Cerebellar cortex (tissue), 1 donor: ENCODE measurements around the gene ACTBL2.
A peak's percentile ranks its signal among the peaks of the same experiment; 100 is the strongest.
"Not testable (repeated sequence)": the region's sequence is repeated elsewhere in the genome, so short reads cannot be mapped to it uniquely, and the experiment has no call there.

Experiments used
- DNase-seq: peaks from one replicate; pipeline ENCODE4 v3.0.0-alpha.2; 2015; ENCODE audit warnings: low spot score

The ACTBL2 gene

GRCh38 chr5:57494104-57495098, 11.8 kb upstream of the ACTBL2 start:
- DNase-seq, result no peak

DNA sequence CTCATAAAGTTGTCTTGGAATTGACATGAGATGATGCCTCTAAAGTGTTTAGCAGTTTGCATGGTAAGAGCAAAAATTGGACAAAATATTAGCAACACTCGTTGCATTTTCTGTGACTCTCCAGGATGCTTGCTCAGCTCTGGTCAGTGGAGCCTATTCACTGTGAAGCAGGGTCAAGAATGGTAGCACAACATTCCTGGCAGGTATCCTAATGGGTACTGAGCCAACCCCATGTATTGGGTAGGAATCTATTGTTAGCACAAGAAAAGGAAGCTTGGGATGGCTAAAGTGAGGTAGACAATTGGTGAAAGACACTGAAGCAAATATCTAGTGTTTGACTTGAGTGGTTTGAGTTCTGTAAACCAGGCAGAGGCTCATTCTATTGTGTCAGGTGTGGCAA, 10.4 kb upstream of the ACTBL2 start:
- DNase-seq, result no peak

- DNase-seq, result no peak
Observed at GRCh38 chr5:57492632-57493031, 10.0 kb upstream of the ACTBL2 start.

DNA sequence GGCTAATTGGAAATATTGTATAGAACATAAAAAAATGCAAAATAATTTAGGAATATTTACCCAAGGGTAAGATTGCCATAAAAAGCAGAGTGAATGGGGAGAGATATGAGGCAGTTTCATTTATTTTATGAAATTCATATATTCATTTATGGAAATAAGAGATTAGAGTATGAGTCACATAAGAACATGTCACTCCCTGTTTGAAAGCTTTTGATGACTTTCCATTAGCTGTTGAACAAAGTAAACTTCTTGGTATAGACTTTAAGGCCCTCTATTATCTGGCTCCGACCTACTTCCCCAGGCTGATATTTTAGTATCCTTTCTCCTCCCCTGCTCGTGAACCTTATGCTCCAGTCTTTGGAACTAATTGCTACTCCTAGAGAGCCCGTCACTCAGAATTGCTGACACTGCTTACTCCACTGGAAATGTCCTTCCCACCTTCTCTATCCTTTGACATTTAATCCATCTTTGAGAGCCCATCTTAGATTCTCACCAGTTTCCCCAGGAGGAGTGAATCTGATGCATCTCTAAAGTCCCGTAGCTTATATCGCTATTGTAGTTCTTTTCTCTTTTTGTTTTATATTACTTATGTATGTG, 8.9 kb upstream of the ACTBL2 start:
- DNase-seq, result no peak

DNA sequence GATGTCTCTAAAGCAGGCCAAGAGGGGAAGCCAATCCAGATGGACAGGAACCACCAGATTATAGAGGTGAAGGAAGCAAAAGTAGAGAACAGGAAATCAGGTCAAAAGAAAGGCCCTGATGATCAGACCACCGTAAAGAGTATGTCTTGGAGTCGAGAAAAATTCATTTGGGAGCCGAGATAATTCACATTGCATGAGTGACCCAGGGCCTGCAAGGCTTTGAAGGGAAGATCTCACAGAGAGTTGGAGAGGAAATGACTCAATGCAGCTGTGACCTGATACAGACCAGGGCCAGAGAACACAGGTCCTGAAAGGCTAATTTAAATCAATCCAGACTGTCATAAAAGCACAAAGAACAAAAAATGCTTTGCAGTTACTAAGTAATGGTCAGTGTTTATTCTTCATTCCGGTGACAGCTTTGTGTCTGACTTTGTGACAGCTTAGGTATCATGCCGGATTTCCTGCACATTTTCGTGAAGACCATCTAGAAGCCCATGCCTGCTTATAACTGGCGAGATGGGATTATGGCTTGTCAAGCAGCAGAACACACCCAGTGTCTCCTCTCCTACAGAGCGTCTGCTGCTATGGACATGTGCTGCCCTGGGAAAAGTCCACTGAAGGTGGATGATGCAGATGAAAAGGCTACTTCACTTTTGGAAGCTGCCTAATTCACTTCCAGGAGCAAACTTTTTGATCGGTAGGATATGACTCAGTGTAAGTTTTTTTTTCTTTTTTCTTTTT, 5.8 kb upstream of the ACTBL2 start:
- DNase-seq, result no peak

DNA sequence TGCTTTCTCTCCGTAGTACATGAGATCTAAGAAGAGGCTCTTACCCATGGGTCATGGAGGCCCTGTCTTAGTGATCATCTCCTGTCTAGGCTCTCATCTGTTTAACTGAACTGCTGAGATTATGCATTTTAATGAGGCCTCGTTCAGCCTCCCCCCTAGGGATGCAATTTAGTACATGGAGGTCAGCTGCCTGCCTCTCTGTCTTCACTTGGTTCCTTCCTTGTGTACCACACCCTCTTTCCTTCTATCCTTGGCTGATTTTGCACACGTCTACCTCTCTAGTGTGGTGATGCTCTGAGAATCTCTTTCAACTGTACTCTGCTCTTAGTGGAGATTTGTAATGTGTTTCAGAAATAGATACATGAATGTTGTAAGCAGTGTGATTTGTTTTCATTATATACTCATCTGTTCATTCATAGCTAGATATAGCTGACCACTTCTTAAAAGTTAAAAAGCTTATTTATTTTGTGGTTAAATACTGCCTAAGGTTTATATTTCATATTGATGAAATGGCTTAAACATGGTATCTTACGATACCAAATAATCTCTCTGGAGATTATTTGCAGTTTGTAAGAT, 3.5 kb upstream of the ACTBL2 start:
- DNase-seq, result no peak

GRCh38 chr5:57478826-57479225, 3.8 kb downstream of the ACTBL2 start:
- DNase-seq, result no peak

DNA sequence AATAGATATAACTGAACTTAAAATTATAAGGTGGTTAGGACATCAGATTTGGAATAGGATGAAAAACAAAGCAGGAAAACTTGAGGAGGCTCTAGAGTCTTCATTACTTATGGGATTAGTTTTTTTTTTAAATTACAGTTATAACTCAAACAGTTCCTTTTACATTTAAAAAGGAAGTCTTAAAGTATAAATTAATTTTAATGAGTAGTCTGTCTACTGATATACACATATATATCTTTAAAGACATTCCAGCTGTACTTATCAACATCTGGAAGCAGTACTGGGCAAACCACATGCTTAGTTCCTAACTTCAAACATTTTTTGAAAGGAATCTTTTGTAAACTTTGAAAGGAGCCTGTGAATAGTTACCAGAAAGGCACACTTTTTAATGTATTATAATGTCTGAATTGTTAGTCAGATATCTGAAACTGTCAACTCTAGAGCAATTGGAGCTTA, 6.0 kb downstream of the ACTBL2 start:
- DNase-seq, result no peak

GRCh38 chr5:57470339-57470738, 12.3 kb downstream of the ACTBL2 start:
- no peak for DNase-seq

GRCh38 chr5:57468481-57469163, 14.0 kb downstream of the ACTBL2 start:
- DNase-seq, result no peak

DNA sequence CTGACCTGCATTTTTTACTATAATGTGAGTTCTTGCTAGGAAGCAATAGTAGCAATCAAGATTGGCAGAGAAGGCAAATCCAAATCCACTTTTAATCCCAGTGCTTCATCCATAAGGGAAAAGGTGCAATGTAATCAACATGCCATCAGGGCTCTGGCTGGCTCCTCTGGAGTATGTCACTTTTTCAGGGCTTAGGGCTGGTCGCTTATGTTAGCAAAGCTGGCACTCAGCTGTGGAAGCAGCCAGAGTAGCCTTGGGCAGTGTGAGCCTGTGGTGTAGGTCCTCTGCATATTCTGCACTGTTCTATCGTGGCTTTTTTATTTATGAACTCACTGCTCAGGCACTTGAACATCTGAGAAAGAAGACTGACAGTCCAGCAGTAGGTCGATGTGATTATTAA, 16.1 kb downstream of the ACTBL2 start:
- no peak for DNase-seq

GRCh38 chr5:57460056-57460455, 22.6 kb downstream of the ACTBL2 start:
- DNase-seq, result not testable (repeated sequence)

- DNase-seq, result no peak
Observed at GRCh38 chr5:57458443-57458842, 24.2 kb downstream of the ACTBL2 start.

DNA sequence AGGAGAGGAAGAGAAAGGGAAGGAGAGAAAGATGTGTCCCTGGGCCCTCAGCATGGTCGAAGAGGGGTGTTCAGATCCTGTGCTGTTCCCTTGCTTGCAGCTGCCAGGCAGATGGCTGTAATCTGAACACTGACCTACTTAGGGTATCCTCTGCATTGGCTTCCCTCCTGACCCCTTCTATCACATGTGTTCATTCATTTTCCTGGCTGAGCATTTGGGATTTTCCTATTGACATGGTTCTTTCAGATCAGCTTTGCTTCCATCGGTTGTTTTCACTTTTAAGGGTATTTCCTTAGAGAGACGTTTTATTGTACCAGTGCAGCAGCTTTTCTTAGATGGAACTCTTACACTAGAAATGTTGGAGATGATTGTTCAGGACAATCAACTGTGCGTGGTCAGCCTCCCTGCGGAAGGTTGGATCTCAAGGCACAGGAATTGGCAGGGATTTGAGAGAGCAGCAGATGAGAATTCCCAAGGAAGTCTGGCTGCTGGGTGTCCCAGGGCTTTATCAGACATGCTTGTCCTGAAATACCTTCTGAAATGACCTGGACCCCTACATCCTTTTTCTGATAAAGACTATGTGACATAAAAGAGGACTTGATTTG, 26.0 kb downstream of the ACTBL2 start:
- peak; percentile 25 for DNase-seq

DNA sequence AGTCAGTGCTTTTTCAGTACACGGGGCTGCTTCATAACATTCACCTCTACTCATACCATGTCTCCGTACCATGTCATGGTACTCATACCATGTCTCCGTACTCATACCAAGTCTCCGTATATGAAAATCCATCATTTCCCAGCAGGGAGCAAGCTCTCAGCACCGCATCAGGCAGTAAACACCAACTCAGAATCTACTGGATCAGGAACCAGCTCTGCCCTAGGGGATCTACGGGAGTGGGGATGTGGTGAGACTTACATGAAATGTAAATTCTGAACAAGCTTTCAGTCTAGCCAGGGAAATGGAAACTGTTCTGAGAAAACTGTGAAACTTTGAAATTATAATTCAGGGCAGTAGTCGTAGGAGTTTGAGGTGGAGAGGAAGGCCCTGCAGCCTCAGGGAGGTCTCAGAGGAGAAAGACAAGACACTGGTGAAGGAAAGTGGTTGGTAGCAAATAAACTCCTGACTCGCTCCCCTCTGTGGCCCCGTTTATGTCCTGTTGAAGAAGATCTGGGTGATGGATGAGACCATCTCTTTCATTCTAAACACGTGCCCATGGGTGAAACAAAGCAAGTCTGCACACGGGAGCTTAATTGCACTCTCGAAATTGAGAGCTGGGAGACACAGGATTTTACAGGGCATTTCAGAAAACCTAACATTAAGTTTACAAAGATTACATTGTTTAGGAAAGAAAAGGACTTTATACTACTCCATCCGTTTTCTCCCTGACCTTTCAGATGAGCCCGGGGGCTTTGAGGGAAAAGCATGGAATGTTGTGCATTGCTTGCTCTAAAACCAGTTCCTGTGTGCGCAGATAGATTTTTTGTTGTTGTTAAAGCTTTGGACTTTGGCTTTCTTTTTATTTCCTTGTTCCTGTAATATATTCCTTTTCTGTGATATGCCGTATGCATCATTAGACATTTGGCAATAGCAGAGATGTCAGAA, 26.8 kb downstream of the ACTBL2 start:
- no peak for DNase-seq

GRCh38 chr5:57454896-57455295, 27.7 kb downstream of the ACTBL2 start:
- DNase-seq, result no peak

- no peak for DNase-seq
Observed at GRCh38 chr5:57453728-57454127, 28.9 kb downstream of the ACTBL2 start.

DNA sequence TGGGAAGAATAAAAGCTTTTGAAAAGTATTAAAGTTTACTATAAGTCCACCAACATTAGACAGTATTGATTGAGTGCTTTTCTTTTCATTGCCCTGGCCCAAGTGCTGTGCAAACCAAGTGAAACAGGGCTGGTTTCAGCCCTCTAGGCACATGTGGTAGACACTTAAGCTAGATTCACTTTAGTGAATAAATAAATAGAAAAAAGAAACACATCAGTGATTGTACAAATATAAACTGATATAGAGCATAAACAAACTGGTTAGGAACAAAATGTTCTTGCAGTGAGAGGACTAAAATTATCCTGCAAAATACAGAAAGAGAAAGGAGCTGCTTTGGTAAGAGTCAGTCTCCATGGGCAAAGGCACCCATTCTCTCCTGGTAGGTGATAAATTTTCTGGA, 29.7 kb downstream of the ACTBL2 start:
- no peak for DNase-seq

DNA sequence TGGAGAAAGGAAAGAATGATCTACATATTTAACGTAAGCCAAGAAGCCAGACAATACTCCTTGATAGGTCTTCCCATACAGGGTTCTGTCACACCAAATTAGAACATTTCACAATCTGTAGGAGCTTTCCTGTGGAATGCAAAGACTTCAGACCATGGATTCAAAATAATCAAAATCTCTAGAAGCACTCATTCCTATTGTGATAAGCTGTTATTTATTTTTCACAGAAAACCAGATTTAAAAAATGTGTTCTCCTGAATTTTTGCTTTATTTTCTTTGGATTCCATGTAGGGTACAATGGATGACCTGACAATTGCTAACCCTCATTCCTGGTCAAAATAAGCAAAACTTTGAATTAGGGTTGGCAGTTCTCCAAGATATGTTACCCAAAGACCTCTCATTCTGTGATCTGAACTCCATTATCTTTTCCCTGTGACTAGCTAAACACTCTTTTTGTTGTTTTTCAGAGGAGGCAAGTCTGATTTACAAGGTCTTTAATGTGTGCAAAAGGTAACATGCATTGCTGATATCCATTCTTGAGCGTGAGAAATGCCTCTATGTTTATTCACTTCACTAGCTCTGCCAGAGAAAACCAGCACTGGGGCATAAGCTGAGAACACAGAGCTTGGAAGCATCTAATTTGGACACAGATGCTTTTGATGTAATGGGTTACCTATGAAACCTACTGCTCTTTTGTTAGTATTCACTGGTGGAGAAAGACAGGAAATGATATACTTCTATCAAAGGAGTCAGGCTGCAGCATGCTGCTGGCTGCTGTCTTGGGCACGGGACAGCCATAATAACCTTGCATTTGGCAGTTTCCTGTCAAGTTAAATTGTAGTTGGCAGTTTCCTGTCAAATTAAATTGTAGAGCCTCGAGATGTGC, 31.4 kb downstream of the ACTBL2 start:
- DNase-seq, result no peak
